Stimulated activated CD8-positive, alpha-beta memory T cell treated with anti-CD3 and anti-CD28 coated beads, Interleukin-15, amount 100 ng/mL, for 48 hours (primary cell): Measurements from ENCODE around the gene BRICD5.
"Not testable (repeated sequence)": the region's sequence is repeated elsewhere in the genome, so short reads cannot be mapped to it uniquely, and the experiment has no call there.

Experiments
- DNase-seq, 2 donors: peaks; one replicate each; pipeline ENCODE4 v3.0.0-alpha.2; 2020; ENCODE audit warnings: low read depth in 2 of 2

The BRICD5 gene

DNA sequence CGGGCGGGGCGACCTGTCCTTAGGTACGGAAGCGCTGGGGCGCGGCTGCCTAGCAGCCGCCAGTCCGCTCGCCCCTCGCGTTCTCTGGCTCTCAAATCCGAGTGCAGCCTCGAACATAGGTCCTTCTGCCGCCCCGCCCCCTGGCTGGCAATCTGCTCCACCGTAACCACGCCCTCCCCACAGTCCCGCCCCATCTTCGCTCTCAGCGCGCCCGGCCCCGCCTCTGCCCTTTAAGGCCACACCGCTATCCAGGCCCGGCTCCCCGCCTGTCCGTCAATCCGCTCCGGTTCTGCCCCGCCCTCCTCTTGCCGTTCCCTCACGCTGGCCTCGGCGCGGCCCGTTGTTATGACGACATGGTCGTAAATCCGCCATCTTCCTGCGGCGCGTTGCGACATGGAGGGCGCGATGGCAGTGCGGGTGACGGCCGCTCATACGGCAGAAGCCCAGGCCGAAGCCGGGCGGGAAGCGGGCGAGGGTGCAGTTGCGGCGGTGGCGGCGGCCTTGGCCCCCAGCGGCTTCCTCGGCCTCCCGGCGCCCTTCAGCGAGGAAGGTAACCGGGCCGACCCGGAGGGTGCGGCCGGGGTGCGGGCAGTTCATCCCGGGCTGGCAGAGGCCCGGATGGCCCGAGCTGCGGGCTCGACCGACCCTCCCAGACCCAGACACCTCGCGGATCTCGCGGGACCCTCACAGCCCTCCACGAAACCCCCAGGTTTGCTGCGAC, 12.7 kb upstream of the BRICD5 start, which contains the start of gene E4F1:
E4F1 (plus strand) TSS at position 371 of the 721 bp plus-strand sequence; CDS start at position 394, 23 bp downstream.
- DNase-seq = peak; percentile 100

DNA sequence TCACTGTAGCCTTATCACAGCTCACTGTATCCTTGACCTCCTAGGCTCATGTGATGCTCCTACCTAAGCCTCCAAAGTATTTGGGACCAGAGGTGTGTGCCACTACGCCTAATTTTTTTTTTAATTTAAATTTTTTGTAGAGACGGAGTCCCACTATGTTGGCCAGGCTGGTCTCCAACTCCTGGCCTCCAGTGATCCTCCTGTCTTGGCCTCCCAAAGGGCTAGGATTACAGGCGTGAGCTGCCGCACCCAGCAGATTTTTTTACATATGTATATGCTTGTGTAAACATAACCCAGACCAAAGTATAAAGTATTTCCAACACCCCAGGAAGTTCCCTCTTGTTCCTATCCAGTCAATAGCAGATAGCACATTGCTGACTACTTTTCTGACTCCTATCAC, 5.7 kb upstream of the BRICD5 start:
- DNase-seq = no peak

DNA sequence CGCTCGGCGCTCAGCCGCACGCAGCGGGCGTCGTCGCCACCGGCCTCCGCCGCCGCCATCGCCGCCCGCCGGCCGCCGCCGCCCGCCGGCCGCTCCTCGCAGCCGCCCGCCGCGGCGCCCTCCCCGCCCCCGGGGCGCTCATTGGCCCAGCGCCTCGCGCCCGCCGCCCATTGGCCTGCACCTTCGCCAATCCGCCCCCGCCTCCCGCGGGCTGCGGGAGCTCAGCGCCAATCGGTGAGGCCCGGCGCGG, 4.0 kb upstream of the BRICD5 start, which contains the start of gene PGP:
PGP (minus strand) TSS at position 122 of the 250 bp plus-strand sequence; CDS start at position 59, 63 bp downstream.
- no peak for DNase-seq

DNA sequence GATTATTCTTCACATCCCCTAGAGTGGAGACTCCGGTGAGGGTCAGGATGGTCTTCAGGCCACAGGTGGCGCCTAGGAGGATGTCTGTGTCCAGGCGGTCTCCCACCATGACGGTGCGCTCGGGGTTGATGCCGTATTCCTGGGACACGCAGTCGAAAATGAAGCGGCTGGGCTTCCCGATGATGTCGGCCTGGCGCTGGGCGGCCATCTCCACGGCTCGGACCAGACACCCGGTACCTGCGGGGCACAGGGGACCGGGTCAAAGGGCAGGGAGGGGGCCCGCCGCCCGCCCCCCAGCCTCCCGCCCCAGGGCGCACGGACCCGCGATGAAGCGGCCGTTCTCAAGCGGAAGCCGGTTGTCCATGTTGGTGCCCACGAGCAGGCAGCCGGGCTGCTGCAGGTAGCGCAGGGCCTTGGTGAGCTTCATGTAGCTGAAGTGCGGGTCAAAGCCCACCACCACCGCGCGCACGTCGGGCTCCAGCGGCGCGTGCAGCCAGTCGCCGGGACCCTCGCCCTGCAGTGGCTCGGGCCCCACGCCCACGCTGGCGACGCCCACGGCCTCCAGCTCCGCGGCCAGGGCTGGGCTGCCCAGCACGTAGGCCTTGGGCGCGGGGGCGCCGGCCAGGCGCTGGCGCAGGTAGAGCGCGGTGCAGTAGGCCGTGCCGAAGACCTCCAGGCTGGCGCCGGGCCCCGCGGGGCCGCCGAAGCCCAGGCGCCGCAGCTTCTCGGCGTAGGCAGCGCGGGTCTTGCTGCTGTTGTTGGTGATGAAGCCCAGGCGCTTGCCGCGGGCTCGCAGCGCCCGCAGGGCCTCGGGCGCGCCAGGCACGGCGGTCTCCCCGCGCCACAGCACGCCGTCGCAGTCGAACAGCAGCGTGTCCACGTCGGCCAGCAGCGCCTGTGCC, 3.4 kb upstream of the BRICD5 start:
- DNase-seq = no peak

DNA sequence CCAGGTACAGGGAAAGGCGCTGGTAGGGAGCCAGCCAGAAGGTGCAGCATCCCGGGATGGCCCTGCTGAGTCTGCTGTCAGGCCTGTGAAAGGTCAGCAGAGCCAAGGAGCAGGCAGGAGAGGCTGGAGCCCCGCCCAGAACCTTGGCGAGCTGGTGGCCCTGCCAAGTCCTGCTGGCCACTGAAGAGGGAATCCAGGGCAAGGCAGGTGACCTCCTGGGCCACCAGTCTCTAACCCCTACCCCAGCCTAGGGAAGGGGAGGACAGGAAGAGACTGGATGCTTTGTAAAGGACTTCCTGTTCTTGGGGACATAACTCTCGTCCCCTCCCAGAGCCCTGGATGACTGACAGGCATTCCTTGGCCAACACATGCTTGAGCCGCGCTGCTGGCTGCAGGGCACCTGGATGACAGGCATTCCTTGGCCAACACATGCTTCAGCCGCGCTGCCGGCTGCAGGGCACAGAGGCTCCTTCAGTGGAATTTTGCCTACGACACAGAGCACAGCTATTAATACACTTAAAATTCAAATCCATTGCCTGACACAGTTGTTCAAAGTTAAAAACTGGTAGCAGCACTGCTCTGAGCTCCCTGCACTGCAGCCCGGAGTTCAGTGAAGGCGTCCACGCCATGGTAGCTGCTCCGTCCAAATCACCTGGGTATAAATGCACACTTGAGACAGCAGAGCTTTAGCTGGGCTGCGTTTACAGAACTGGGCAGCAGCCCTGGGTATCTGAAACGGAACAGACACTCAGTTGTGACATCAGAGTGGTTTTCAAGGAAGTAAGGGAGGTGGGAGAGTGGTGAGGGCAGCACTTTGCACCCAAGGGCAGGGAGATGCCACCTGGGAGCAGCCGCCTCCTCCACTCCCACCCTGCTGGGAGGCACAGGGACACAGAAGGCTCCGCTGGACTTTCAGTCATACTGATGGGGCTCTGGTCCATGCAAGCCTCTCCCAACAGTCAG, 2.0 kb upstream of the BRICD5 start:
- no peak for DNase-seq

DNA sequence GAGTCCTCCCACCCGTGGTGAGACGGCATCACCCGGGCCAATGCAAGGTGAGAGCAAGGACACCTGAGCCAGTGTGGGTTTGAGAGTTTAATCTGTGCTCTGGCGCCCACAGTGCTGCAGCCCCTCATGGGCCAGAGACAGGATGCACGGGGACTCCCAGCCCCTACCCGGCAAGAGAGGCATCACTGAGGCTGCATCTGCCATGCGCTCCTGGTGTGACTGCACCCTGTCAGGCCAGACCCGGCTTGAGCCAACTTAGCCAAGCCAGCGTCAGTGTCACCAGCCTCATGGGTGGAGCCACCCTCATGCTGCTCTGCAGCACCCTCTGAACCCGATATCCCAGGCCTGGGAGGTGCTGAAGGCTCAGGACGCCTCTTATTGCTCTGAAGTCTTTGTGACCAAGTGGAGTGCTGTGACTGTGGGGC, 1.3 kb upstream of the BRICD5 start:
- DNase-seq = no peak

DNA sequence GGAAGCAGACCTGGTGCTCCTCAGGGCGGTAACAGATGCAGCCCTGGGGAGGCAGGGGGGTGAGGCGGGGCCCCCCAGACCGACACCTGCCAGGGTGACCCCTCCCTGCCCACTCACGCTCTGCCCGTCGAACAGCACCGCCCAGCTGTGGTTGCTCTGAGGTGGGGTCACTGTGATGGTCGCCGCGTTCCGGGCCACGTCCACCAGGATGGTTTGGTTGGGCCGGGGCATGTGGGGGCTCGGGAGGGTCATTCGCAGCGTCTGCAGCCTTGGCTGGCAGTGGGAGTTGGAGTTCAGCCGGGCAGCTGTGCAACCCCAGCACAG, 692 bp downstream of the BRICD5 start:
- no peak for DNase-seq

DNA sequence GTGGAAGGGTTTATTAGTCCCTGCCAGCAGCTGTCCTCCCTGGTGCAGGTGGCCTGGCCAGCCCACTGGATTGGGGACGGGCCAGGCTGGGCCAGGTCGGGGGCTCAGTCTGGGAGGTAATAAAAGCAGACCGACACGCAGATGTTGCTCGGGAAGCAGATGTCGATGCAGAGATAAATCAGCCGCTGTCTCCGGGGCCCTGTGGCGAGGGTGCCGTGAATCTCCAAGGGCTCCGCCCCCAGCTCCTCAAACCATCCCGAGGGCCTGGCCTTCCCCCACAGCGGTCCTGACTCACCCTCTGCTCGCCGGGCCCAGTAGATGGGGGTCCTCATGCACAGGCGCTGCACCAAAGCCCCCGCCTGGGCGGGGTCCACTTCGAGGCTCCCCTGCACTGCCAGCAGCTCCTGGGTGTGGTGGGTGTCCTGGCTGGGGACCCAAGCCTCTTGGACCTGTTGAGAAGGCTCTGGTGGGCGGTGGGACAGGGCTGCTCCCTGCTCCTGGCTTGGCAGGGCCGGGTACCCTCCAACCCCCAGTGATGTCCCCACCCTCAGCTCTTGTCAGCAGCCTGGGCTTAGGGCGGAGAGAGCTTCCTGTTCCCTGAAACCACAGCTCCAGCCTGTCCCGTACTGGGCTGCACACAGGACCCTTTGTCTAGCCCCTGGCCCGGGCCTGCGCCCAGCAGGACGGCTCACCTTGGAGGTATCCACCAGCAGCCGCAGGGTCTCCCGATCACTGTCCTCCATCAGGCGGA, 1.2 kb downstream of the BRICD5 start:
- no peak for DNase-seq

DNA sequence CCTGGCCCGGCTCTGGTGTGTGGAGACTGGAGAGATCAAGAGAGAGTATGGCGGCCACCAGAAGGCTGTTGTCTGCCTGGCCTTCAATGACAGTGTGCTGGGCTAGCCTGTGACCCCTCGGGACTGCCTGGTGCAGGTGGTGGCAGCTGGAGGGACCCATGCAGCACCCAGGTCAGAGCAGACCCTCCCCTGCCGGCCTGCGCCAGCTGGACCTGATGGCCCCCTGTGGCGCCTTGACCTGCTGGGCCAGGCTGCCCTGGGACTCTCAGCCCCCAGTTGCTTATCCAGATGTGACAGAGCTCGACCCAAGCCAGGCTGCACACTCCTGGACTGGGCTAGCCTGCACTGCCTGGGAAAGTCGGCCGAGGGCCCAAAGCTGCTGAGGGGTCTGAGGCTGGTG, 1.9 kb downstream of the BRICD5 start:
- no peak for DNase-seq

DNA sequence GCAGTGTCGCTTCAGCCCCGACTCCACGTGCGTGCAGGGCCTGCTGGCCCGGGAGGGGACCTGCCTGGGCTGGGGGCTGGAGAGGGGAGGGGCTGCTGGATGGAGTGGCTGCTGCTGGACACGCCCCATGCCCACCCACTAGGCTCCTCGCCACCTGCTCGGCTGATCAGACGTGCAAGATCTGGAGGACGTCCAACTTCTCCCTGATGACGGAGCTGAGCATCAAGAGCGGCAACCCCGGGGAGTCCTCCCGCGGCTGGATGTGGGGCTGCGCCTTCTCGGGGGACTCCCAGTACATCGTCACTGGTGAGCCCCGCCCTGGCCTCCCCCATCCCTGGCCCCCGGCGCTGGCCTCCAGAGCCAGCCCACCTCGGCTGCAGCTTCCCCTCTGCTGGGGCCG, 2.4 kb downstream of the BRICD5 start:
- DNase-seq = no peak

DNA sequence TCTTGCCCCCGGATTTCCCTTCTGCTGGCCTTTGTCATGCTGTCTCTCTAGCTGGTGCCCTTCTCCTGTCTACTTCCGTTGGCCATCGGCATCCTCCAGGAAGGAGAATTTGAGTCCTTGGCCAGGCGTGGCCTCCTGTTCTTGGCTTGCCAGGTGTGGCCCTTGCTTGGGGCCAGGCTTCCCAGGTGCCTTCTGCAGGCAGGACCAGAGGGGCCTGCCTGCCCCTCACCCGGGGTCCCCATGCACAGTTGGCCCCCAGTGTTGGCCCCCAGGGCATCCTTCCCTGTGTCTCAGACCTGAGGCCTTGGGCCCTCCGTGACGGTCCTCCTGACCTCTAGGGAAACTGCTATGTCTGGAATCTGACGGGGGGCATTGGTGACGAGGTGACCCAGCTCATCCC, 2.8 kb downstream of the BRICD5 start:
- no peak for DNase-seq

DNA sequence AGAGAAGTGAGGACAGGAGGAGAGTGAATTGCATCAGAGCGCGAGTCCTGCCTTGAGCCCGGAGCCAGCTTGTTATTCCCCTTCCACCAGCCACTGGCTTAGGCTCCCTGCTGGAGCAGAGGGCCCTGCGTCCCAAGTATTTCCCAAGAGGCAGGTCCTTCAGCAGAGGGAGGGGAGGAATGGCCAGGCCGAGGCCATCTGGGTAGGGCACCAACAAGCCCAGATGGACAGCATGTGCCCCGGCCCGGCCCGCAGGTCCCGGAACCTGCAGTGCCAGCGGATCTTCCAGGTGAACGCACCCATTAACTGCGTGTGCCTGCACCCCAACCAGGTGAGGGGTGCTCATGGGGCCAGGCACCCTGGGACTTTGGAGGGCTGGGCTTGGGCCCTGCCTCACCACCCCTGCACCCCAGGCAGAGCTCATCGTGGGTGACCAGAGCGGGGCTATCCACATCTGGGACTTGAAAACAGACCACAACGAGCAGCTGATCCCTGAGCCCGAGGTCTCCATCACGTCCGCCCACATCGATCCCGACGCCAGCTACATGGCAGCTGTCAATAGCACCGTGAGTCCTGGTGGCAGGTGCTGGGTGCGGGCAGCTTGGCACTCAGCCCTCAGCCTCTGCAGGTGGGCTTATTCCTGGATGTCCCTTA, 3.8 kb downstream of the BRICD5 start:
- no peak for DNase-seq

DNA sequence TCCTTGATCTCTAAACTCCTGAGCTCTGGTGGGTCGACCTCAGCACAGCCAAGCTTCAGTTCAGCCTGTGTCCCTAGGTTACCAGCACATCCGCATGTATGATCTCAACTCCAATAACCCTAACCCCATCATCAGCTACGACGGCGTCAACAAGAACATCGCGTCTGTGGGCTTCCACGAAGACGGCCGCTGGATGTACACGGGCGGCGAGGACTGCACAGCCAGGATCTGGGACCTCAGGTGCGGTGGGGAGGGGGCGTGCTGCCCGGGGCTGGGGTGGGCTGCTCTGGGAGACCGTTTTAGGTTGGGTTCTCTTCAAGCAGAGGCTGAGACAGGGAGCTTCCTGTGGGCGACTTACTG, 4.3 kb downstream of the BRICD5 start:
- DNase-seq = no peak

DNA sequence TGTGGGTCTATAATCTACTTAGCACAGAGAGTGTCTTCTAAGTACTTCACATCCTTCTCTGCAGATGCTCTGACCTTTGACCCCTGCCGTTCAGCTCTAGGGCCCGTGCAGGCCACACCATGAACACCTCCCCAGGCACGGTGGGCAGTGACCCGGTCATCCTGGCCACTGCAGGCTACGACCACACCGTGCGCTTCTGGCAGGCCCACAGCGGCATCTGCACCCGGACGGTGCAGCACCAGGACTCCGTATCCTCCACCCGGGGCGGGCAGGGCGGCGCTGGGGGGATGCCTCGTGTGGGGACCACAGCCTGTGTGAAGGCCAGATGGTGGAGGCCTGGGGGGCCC, 4.7 kb downstream of the BRICD5 start:
- no peak for DNase-seq

DNA sequence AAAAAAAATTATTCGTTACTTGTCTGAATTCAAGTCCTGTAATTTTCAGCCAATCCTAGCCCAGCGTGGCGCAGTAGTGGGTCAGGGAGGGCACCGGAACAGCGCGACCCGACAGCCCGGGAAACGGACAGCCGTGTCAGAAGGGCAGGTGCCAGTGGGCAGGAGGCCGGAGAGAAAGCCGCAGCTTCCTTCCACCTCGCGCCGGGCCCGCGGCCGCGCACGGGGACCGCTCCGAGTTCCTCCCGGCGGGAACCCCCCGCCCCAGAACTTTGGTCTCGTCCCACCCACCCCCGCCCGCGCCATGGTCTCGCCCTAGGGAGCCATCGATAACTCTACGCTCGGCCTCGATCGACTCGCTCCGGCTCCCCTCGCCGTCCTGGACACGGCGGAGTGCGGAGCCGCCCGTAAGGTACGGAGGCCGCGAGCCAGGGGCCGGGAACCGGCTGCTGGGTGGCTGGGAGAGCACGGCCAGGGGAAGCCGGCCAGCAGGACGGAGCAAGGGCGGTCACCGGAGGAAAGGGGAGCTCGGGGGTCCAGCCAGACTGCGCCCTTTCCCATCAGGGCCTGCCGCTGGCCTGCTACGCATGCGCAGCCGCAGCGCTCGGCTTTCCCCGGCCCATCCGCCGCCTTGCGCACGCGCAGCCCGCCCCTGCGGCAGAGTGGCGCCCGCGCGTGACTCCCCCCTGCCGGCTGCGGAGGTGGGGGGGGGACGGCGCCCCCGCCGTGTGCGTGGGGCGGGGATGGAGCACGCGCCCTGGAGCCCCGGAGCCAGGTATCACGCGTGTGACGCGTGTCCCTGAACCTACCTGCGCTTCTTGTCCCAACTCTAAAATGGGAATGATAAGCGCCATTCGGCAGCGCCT, 5.3 kb downstream of the BRICD5 start, which contains the start of gene MLST8:
MLST8 (plus strand) TSS at position 351 of the 863 bp plus-strand sequence. CDS start 632 bp downstream, outside the sequence.
- DNase-seq = peak; percentile 79 to 84

DNA sequence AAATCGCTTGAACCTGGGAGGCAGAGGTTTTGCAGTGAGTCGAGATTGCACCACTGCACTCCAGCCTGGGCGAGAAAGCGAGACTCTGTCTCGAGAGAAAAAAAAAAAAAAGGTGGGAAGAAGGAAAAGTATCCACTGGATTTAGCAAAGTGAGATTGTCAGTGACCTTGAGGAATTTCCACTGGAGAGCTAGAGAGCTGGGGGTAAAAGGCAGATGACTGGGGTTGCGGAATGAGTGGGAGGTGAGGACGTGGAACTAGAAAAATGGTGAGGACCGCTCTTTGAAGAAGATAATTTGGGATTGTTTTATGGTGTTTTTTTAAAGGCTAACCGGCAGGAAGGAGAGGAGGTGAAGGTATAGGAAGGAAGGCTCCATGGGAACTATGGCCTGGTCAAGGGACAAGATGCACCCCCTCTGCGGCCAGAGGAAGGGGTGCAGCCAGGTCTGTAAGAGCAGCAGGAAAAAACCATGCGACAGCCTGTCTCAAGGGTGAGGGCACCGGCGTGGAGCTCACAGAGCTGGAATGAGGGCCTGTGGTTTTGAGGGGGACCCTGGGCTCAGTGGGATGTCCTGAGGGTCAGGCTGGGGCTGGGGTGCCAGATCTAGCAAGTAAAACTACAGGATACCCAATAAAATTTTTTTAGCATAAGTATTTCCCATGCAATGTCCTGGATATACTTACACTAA, 6.1 kb downstream of the BRICD5 start:
- DNase-seq = no peak

DNA sequence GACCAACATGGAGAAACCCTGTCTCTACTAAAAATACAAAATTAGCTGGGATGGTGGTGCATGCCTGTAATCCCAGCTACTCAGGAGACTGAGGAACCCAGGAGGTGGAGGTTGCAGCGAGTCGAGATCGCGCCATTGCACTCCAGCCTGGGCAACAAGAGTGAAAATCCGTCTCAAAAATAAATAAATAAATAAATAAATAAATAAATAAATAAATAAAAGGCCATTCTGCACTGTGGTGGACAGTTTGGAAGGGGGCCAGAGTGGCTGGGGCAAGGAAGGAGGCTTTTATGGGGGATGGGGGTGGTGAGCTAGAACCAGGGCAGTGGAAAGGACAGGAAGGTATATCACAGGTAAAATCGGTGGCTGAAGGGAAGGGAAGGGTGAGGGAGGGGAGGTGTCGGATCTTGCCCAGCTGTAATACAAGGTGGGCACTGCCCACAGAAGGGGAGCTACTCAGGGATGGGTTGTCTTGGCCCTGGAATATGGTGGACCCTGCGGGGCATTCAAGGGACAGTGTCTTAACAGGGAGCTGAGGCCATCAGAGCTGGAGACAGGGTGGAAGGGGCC, 7.5 kb downstream of the BRICD5 start:
- not testable (repeated sequence) for DNase-seq

DNA sequence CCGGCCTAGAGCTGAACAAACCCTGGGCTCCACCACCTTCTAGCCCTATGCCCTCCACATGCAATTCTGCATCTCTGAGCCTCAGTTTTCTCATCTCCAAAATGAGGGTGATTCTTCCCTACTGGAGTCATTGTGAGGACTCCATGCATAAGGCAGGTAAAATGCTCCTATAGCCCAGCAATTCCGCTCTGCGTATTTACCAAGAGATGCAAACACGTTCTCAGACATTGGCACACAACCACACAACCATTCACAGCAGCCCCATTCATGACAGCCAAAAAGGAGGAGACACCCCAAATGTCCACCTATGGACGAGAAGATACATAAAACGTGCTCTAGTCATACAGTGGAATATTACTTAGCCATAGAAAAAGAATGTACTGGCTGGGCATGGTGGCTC, 10.3 kb downstream of the BRICD5 start:
- DNase-seq = no peak

DNA sequence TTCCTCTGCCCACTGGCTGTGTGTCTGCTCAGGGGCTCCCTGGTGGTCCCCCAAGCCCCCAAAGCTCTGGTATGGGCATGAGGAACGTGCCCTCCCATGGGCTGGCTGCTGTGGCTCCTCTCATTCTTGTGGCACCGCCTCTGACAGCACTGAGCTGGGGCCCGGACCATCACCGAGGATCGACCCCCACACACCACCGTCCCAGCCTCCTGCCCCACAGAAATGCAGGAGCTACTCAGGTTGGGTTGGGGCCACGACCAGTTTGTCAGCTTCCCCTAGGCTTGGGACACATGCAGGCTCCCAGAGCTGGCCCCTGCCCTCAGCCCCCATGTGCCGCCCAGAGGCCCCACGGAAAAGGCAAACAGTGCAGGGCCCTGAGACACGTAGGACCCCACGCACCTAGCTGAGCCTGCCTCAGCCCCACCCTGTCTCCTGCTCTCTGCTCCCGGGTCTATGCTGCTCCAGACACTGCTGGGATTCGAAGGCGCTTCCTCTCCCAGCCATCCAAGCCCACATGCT, 11.0 kb downstream of the BRICD5 start:
- no peak for DNase-seq
